Measurements from ENCODE around the gene DMRT2.

Gene DMRT2

DNA sequence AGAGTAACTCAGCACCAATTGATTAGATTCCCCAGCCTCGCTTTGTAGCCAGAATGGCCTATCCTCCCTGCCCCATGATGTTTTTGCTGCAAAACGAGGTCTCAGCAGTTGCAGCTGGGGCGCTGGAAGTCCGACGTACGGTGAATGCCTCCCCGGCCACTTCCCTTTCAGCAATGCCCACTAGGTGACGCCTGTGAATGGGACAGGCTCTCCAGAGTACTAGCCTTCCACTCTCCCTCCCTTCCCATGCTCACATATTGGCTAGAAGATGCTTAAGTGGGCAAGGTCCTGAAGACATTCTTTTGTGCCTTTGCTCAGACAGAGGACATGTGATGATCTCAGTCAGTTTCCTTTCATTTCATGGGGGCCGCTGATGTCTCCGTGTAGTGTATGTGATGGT lies 50.8 kb downstream of the DMRT2 start:
- peak; percentile 45 for DNase-seq (ENCODE audit: low read depth)
- H3K4me3 ChIP-seq (ENCODE audit: low read length): no peak overlapping the region
- TF ChIP-seq, protein P1, sequence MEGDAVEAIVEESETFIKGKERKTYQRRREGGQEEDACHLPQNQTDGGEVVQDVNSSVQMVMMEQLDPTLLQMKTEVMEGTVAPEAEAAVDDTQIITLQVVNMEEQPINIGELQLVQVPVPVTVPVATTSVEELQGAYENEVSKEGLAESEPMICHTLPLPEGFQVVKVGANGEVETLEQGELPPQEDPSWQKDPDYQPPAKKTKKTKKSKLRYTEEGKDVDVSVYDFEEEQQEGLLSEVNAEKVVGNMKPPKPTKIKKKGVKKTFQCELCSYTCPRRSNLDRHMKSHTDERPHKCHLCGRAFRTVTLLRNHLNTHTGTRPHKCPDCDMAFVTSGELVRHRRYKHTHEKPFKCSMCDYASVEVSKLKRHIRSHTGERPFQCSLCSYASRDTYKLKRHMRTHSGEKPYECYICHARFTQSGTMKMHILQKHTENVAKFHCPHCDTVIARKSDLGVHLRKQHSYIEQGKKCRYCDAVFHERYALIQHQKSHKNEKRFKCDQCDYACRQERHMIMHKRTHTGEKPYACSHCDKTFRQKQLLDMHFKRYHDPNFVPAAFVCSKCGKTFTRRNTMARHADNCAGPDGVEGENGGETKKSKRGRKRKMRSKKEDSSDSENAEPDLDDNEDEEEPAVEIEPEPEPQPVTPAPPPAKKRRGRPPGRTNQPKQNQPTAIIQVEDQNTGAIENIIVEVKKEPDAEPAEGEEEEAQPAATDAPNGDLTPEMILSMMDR (conservative IDR thresholded peaks at IDR 0.05; ENCODE audit: low read length): peak; percentile 78

- H3K4me3 ChIP-seq (ENCODE audit: low read length): no peak overlapping the region
- DNase-seq (ENCODE audit: low read depth): no peak
- TF ChIP-seq, protein P1 (conservative IDR thresholded peaks at IDR 0.05; ENCODE audit: low read length): no peak
Observed at GRCh38 chr9:1101846-1102641, 51.9 kb downstream of the DMRT2 start.

DNA sequence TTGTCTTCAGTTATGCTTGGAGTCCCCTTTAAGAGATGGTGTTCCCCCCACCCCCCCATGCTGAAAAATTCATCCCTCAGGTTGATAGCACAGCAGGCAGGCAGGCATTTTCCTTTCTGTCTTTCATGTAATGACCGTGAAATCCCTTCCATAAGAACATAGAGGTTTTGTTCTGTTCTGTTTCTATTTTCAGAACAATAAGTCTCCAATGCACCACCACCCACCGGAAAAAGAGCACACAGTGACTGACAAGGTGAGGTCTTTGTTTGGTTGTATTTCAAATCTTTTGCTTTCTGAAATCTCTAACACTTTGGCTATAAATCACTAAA lies 52.4 kb downstream of the DMRT2 start:
- TF ChIP-seq, protein P1 (conservative IDR thresholded peaks at IDR 0.05; ENCODE audit: low read length): no peak
- DNase-seq (ENCODE audit: low read depth): no peak

More for the DNA sequence above, 52.4 kb downstream of the DMRT2 start:
- H3K4me3 ChIP-seq (ENCODE audit: low read length): no peak overlapping the region
